ENCODE data around the gene ALG9. TPM values are rescaled to one million over a fixed set of nuclear protein-coding genes. Genes with fewer than 3 reads are reported as not detected.

ALG9 gene
- total and polyA plus RNA-seq, 2 donors from 2014 or later: 27.8 to 30.0 TPM

GRCh38 chr11:111823131-111823530 is 48.2 kb downstream of the ALG9 start:
- Histone ChIP-seq H3K36me3 (ENCODE audit: control insufficient read depth in 2 of 3, insufficient read depth in 3 of 3, low read length in 3 of 3) (no peaks in the 10 kb centered on the region), H3K4me3 (ENCODE audit: low read length in 3 of 3) (no peak overlapping the region), H3K4me1 (ENCODE audit: control insufficient read depth in 2 of 3, insufficient read depth in 2 of 3, low read depth in 1 of 3, low read length in 3 of 3) (peaks cover 0 to 8% (median 3%) of the 10 kb centered on the region in 3 donors), H3K9me3 (ENCODE audit: control insufficient read depth in 2 of 3, insufficient read depth in 1 of 3, low read length in 3 of 3) (no peaks in the 10 kb centered on the region), H3K27me3 (ENCODE audit: control insufficient read depth, insufficient read depth, low read length) (no peaks in the 10 kb centered on the region), H3K9ac (ENCODE audit: low read length in 3 of 3) (no peak overlapping the region), H3K27ac (ENCODE audit: low read depth in 2 of 2, low read length in 2 of 2) (no peak overlapping the region)
- no peak for TF ChIP-seq CTCF (IDR thresholded peaks at IDR 0.05; ENCODE audit: borderline replicate concordance, extremely low read depth, insufficient read depth)
- DNase-seq (no peak), FAIRE-seq (no peak)
- intact Hi-C loops (cut with DNase I): no loop called here

GRCh38 chr11:111819829-111820237 is 51.5 kb downstream of the ALG9 start:
- no peak overlapping the region for H3K4me3 ChIP-seq (ENCODE audit: low read length in 3 of 3)
- H3K9me3 ChIP-seq (ENCODE audit: control insufficient read depth in 2 of 3, insufficient read depth in 1 of 3, low read length in 3 of 3): no peaks in the 10 kb centered on the region
- FAIRE-seq: no peak
- no peaks in the 10 kb centered on the region for H3K27me3 ChIP-seq (ENCODE audit: control insufficient read depth, insufficient read depth, low read length)
- no peak for DNase-seq
- no peak for TF ChIP-seq CTCF (IDR thresholded peaks at IDR 0.05; ENCODE audit: borderline replicate concordance, extremely low read depth, insufficient read depth)
- peak overlapping the region in 1 of 3 donors; percentile 28 for H3K9ac ChIP-seq (ENCODE audit: low read length in 3 of 3)
- intact Hi-C loops (cut with DNase I): no loop called here
- H3K4me1 ChIP-seq (ENCODE audit: control insufficient read depth in 2 of 3, insufficient read depth in 2 of 3, low read depth in 1 of 3, low read length in 3 of 3): peaks cover 0 to 8% (median 3%) of the 10 kb centered on the region in 3 donors
- no peaks in the 10 kb centered on the region for H3K36me3 ChIP-seq (ENCODE audit: control insufficient read depth in 2 of 3, insufficient read depth in 3 of 3, low read length in 3 of 3)
- peak overlapping the region; percentile 46 to 71 for H3K27ac ChIP-seq (ENCODE audit: low read depth in 2 of 2, low read length in 2 of 2)

- Histone ChIP-seq H3K36me3 (ENCODE audit: control insufficient read depth in 2 of 3, insufficient read depth in 3 of 3, low read length in 3 of 3) (no peaks in the 10 kb centered on the region), H3K27ac (ENCODE audit: low read depth in 2 of 2, low read length in 2 of 2) (peak overlapping the region; percentile 46 to 71), H3K4me3 (ENCODE audit: low read length in 3 of 3) (no peak overlapping the region), H3K4me1 (ENCODE audit: control insufficient read depth in 2 of 3, insufficient read depth in 2 of 3, low read depth in 1 of 3, low read length in 3 of 3) (peaks cover 0 to 9% (median 3%) of the 10 kb centered on the region in 3 donors), H3K9me3 (ENCODE audit: control insufficient read depth in 2 of 3, insufficient read depth in 1 of 3, low read length in 3 of 3) (no peaks in the 10 kb centered on the region), H3K27me3 (ENCODE audit: control insufficient read depth, insufficient read depth, low read length) (no peaks in the 10 kb centered on the region), H3K9ac (ENCODE audit: low read length in 3 of 3) (peak overlapping the region in 1 of 3 donors; percentile 28)
- TF ChIP-seq CTCF (IDR thresholded peaks at IDR 0.05; ENCODE audit: borderline replicate concordance, extremely low read depth, insufficient read depth): no peak
- DNase-seq: peak in 3 of 5 donors; percentile 15 to 77 (median 61)
- FAIRE-seq: peak; percentile 56
- intact Hi-C loops (cut with DNase I): no loop called here
These were observed 52.1 kb downstream of the ALG9 start for GRCh38 chr11:111819161-111819828.

All from kidney (tissue), 14 donors.